KMS-11 (cell line): ENCODE data around the gene AMIGO3.
"Not testable (repeated sequence)": the region's sequence is repeated elsewhere in the genome, so short reads cannot be mapped to it uniquely, and the experiment has no call there.

ENCODE experiments used
- H2AFZ ChIP-seq: fragments of 200-600 bp; sonication (generic); 2 replicates; pipeline ENCODE4 v1.6.1; 2016; ENCODE audit warnings: antibody characterized with exemption, mixed run types, low read depth
- H3K27ac ChIP-seq: fragments of 200-600 bp; sonication (generic); 2 replicates; pipeline ENCODE4 v1.6.1; 2016; ENCODE audit warnings: mild to moderate bottlenecking, mixed run types
- H3K27me3 ChIP-seq: fragments of 200-600 bp; sonication (generic); 2 replicates; pipeline ENCODE4 v1.6.1; 2017; ENCODE audit warnings: mild to moderate bottlenecking, low read depth, mixed run types, moderate library complexity; ENCODE audit not compliant: insufficient read depth
- H3K36me3 ChIP-seq: fragments of 200-600 bp; sonication (generic); 2 replicates; pipeline ENCODE4 v1.6.1; 2017; ENCODE audit warnings: mild to moderate bottlenecking, mixed run types; ENCODE audit not compliant: insufficient read depth
- H3K4me1 ChIP-seq: fragments of 200-600 bp; sonication (generic); 2 replicates; pipeline ENCODE4 v1.6.1; 2016; ENCODE audit warnings: mild to moderate bottlenecking, low read depth, mixed run types; ENCODE audit not compliant: poor library complexity, severe bottlenecking
- H3K4me2 ChIP-seq: fragments of 200-600 bp; sonication (generic); 2 replicates; pipeline ENCODE4 v1.7.0; 2016; ENCODE audit warnings: mild to moderate bottlenecking, mixed run types
- H3K4me3 ChIP-seq: fragments of 200-600 bp; sonication (generic); IDR thresholded peaks from 2 replicates; pipeline ENCODE4 v1.6.1; 2017; ENCODE audit warnings: low read depth, low read length, mixed read lengths; ENCODE audit not compliant: insufficient read depth
- H3K79me2 ChIP-seq: fragments of 200-600 bp; sonication (generic); 2 replicates; pipeline ENCODE4 v1.6.1; 2016; ENCODE audit warnings: low read depth, mixed run types; ENCODE audit not compliant: insufficient read depth
- H3K9ac ChIP-seq: fragments of 200-600 bp; sonication (generic); 2 replicates; pipeline ENCODE4 v1.6.1; 2016; ENCODE audit warnings: mild to moderate bottlenecking, mixed run types
- H4K20me1 ChIP-seq: fragments of 200-600 bp; sonication (generic); 2 replicates; pipeline ENCODE4 v1.6.1; 2016; ENCODE audit warnings: mild to moderate bottlenecking, mixed run types; ENCODE audit not compliant: insufficient read depth
- CTCF ChIP-seq: fragments of 200-600 bp; sonication (generic); conservative IDR thresholded peaks from 2 replicates; pipeline ENCODE4 v1.6.1; 2017; ENCODE audit warnings: low read depth, mild to moderate bottlenecking, antibody characterized with exemption, low read length, moderate library complexity, mixed read lengths

AMIGO3 gene

GRCh38 chr3:49684453-49684852 is 35.0 kb downstream of the AMIGO3 start:
- H4K20me1 ChIP-seq, H3K36me3 ChIP-seq, H3K4me3 ChIP-seq, H3K27me3 ChIP-seq, H3K4me2 ChIP-seq, H3K9ac ChIP-seq, H3K27ac ChIP-seq, H3K4me1 ChIP-seq, H2AFZ ChIP-seq, H3K79me2 ChIP-seq: not testable (repeated sequence)

- Histone ChIP-seq H3K4me2 (no peak overlapping the region), H3K4me3 (no peak overlapping the region), H4K20me1 (no peaks in the 10 kb centered on the region), H2AFZ (no peak overlapping the region), H3K9ac (no peak overlapping the region), H3K4me1 (no peaks in the 10 kb centered on the region), H3K27ac (no peak overlapping the region), H3K27me3 (no peaks in the 10 kb centered on the region), H3K79me2 (no peaks in the 10 kb centered on the region), H3K36me3 (no peaks in the 10 kb centered on the region)
- no peak for TF ChIP-seq CTCF
Observed at GRCh38 chr3:49683162-49683561, 36.3 kb downstream of the AMIGO3 start.

GRCh38 chr3:49681543-49681942 is 37.9 kb downstream of the AMIGO3 start:
- Histone ChIP-seq H3K4me1 (no peaks in the 10 kb centered on the region), H3K27me3 (no peaks in the 10 kb centered on the region), H3K79me2 (no peaks in the 10 kb centered on the region), H3K27ac (no peak overlapping the region), H3K4me3 (no peak overlapping the region), H3K9ac (no peak overlapping the region), H4K20me1 (no peaks in the 10 kb centered on the region), H3K36me3 (no peaks in the 10 kb centered on the region), H3K4me2 (no peak overlapping the region), H2AFZ (no peak overlapping the region)
- no peak for TF ChIP-seq CTCF

- TF ChIP-seq CTCF: no peak
- no peaks in the 10 kb centered on the region for H4K20me1 ChIP-seq
- H3K9ac ChIP-seq: no peak overlapping the region
- no peaks in the 10 kb centered on the region for H3K36me3 ChIP-seq
- H3K4me2 ChIP-seq: no peak overlapping the region
- H3K4me1 ChIP-seq: no peaks in the 10 kb centered on the region
- H3K27ac ChIP-seq: no peak overlapping the region
- H3K79me2 ChIP-seq: no peaks in the 10 kb centered on the region
- H3K4me3 ChIP-seq: no peak overlapping the region
- H3K27me3 ChIP-seq: no peaks in the 10 kb centered on the region
- H2AFZ ChIP-seq: no peak overlapping the region
Observed at GRCh38 chr3:49681232-49681522, 38.3 kb downstream of the AMIGO3 start.

- Histone ChIP-seq H3K36me3 (no peaks in the 10 kb centered on the region), H3K4me1 (no peaks in the 10 kb centered on the region), H3K9ac (no peak overlapping the region), H3K4me3 (no peak overlapping the region), H2AFZ (no peak overlapping the region), H3K27ac (no peak overlapping the region), H3K4me2 (no peak overlapping the region), H3K79me2 (no peaks in the 10 kb centered on the region), H3K27me3 (no peaks in the 10 kb centered on the region), H4K20me1 (no peaks in the 10 kb centered on the region)
- no peak for TF ChIP-seq CTCF
Observed at GRCh38 chr3:49680493-49681231, 38.8 kb downstream of the AMIGO3 start.
